OCI-LY1 (cell line): ENCODE results near the gene TMEM132A.

Experiments
- CTCF ChIP-seq: fragments of 200-600 bp; sonication (generic), shearing (Covaris generic); IDR thresholded peaks from 2 replicates; pipeline ENCODE4 v1.5.1; 2017; ENCODE audit warnings: mild to moderate bottlenecking, antibody characterized with exemption, low read length, moderate library complexity, mixed read lengths
- EZH2 ChIP-seq: fragments of 200-600 bp; sonication (generic), shearing (Covaris generic); IDR thresholded peaks from 2 replicates; pipeline ENCODE4 v1.8.0; 2017; ENCODE audit warnings: borderline replicate concordance, mixed run types, mild to moderate bottlenecking, antibody characterized with exemption, low read length, moderate library complexity, mixed read lengths

DNA sequence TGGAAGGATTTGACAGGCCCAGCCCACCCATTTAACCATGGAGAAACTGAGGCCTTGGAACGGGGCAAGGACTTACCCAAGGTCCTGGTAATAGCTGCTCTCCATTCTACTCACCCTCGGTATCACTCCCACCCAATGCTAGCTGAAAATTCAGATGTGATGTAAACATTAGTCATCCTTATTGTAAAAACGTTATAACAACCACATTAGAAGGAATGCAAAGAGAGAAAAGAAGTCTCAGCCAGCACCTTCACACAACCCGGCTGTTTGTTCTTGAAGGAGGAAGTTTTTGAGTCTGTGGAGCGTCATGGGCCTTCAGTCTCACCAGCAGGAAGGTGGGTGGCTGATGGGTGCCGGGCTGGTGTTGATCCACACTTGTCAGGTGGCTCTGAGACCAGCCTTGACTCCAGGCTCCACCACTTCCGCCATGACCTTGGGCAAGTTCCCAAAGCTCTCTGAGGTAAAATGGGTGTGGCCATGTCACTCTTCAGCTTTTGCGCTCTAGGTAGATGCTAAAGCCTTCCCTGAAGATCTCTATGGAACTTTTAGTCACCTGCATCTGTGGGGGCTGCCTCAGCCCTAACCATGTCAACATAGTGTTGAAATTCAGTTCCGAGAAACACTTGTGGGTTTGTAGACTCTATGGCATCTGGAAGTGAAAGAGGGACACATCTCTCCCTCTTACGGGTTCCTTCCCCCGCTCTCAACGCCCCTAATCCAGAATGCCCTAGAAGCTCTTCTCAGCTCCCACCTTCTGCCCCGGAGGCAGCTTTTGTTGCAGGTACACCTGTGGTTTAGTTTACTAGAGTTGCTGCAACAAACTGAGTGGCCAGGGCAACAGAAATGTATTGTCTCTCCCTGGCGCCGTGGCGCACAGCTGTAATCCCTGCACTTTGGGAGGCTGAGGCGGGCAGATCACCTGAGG, 62.0 kb downstream of the TMEM132A start:
- TF ChIP-seq CTCF = no peak
- no peak for TF ChIP-seq EZH2
